Ovary (tissue), 9 donors: Measurements from ENCODE around the gene ERC1. TPM values are rescaled to one million over a fixed set of nuclear protein-coding genes. Genes with fewer than 3 reads are reported as not detected.

Experiments
- DNase-seq, 5 donors: peaks; one replicate each; pipeline ENCODE4 v3.0.0-alpha.2; 2019 to 2020
- H3K27ac ChIP-seq, 2 donors: fragments of 200-600 bp; one replicate each; pipeline versions ENCODE4 v1.5.1 to v1.8.0; 2019 to 2022
- H3K27me3 ChIP-seq: fragments of 200-600 bp; one replicate; pipeline ENCODE4 v1.8.0; 2022
- H3K36me3 ChIP-seq: fragments of 200-600 bp; sonication (generic); one replicate; pipeline ENCODE4 v1.5.1; 2019
- H3K4me1 ChIP-seq: one replicate; pipeline ENCODE4 v1.8.1; 2013; ENCODE audit warnings: mild to moderate bottlenecking, moderate library complexity; ENCODE audit not compliant: insufficient read depth
- H3K4me3 ChIP-seq: fragments of 200-600 bp; sonication (generic); one replicate; pipeline ENCODE4 v1.5.1; 2017
- H3K9me3 ChIP-seq, 2 donors: fragments of 200-600 bp in 1 of 2; sonication (generic) in 1 of 2; one replicate each; pipeline versions ENCODE4 v1.5.1 to v1.8.1; 2013 to 2019; ENCODE audit warnings: mild to moderate bottlenecking in 1 of 2, moderate library complexity in 1 of 2
- CTCF ChIP-seq, 3 donors: fragments of 450-650 bp in 2 of 3; fragments of 200-600 bp in 1 of 3; IDR thresholded peaks; one replicate each; pipeline versions ENCODE4 v1.5.1 to v1.8.0; 2016 to 2022; ENCODE audit warnings: antibody characterized with exemption in 3 of 3, mild to moderate bottlenecking in 1 of 3
- EP300 ChIP-seq: sonication (generic); formaldehyde crosslinking; IDR thresholded peaks from one replicate; pipeline ENCODE4 v1.6.1; 2017; ENCODE audit warnings: antibody characterized with exemption
- POLR2A ChIP-seq: fragments of 450-650 bp; IDR thresholded peaks from one replicate; pipeline ENCODE4 v1.6.1; 2017; ENCODE audit warnings: antibody characterized with exemption, mild to moderate bottlenecking, moderate library complexity
- WGBS, 3 donors: extraction: QIAGEN DNeasy Blood & Tissue Kit in 1 of 3; methylation state at CpG; one replicate each; pipeline versions ENCODE4 v1.1.5 to v1.1.7; 2013 to 2017; 5-methylcytosine and 5-hydroxymethylcytosine counted together
- intact Hi-C, 4 donors: fragments of 100-400 bp; cut with DNase I; formaldehyde crosslinking; loops; one replicate each; pipeline versions ENCODE4 v1.11.0 to v1.15.1; 2022 to 2023
- polyA plus RNA-seq, 2 donors: library from polyadenylated mRNA; stranded (reverse); fragments of 200-250 nt in 1 of 2; fragments of 350-450 nt in 1 of 2; fragmentation: Illumina TruSeq in 1 of 2; extraction: RNeasy Lipid Tissue Mini Kit (QIAGEN cat#74804) in 1 of 2; gene quantifications; one replicate each; pipeline ENCODE4 v1.2.3, GENCODE V29; 2013 to 2014
- total RNA-seq, 7 donors: library from RNA; depleted of rRNA in 2 of 7; stranded (reverse); fragments of >200 nt in 2 of 7; fragmentation: NEBNext Ultra II Directional in 3 of 7; extraction: Animal tissue kit (Norgen Biotek cat#: 25700) in 3 of 7; gene quantifications; one replicate each; pipeline versions ENCODE4 v1.1.0 to v1.2.4, GENCODE V29; 2016 to 2023
- donor health status: DM: no; HTN: no; CAD: no; lungs with moderate emphysema.
- donor health status: DM: no; HTN: no; CAD: no.
- donor health status: Bipolar disorder and iron deficiency.
- donor health status: DM: yes; HTN: yes; CAD: no.
- donor health status: DM: no; HTN: no; CAD: no.
- donor health status: DM: yes; HTN: yes; CAD: no.

ERC1 gene
- total and polyA plus RNA-seq, 9 donors = 10.4 to 65.2 (median 51.6) TPM

- H3K4me3 ChIP-seq = no peak overlapping the region
- no peak overlapping the region for H3K27ac ChIP-seq
- 78 to 97% (median 95%) methylated on average over 1 of the region's 1 CpG for WGBS, 3 donors
- TF ChIP-seq POLR2A = no peak
- TF ChIP-seq CTCF (IDR thresholded peaks at IDR 0.05) = no peak
- TF ChIP-seq EP300 = no peak
- no peaks in the 10 kb centered on the region for H3K36me3 ChIP-seq
- intact Hi-C loops = no loop called here
- H3K27me3 ChIP-seq = no peaks in the 10 kb centered on the region
- H3K9me3 ChIP-seq = no peaks in the 10 kb centered on the region
- DNase-seq = no peak
- peaks cover 6% of the 10 kb centered on the region for H3K4me1 ChIP-seq
Measured at GRCh38 chr12:1357711-1358110, 366.7 kb downstream of the ERC1 start.

- H3K36me3 ChIP-seq = no peaks in the 10 kb centered on the region
- TF ChIP-seq CTCF (IDR thresholded peaks at IDR 0.05) = no peak
- no peak for TF ChIP-seq EP300
- no peak for TF ChIP-seq POLR2A
- no peak overlapping the region for H3K27ac ChIP-seq
- WGBS, 3 donors = 85 to 88% (median 85%) methylated on average over 2 of the region's 2 CpGs
- peaks cover 4% of the 10 kb centered on the region for H3K4me1 ChIP-seq
- DNase-seq = no peak
- no peak overlapping the region for H3K4me3 ChIP-seq
- intact Hi-C loops = no loop called here
- no peaks in the 10 kb centered on the region for H3K9me3 ChIP-seq
- H3K27me3 ChIP-seq = no peaks in the 10 kb centered on the region
Measured at GRCh38 chr12:1360441-1361210, 369.6 kb downstream of the ERC1 start.

GRCh38 chr12:1362143-1362662 lies 371.2 kb downstream of the ERC1 start:
- Histone ChIP-seq H3K4me1 (no peaks in the 10 kb centered on the region), H3K27me3 (no peaks in the 10 kb centered on the region), H3K27ac (no peak overlapping the region), H3K36me3 (no peaks in the 10 kb centered on the region), H3K9me3 (no peaks in the 10 kb centered on the region), H3K4me3 (no peak overlapping the region)
- intact Hi-C loops = no loop called here
- no peak for DNase-seq
- WGBS, 3 donors = 86 to 89% (median 88%) methylated on average over 6 of the region's 6 CpGs
- TF ChIP-seq CTCF (IDR thresholded peaks at IDR 0.05) (no peak), POLR2A (no peak), EP300 (no peak)

GRCh38 chr12:1365703-1366102 lies 374.7 kb downstream of the ERC1 start:
- Histone ChIP-seq H3K4me3 (no peak overlapping the region), H3K9me3 (no peaks in the 10 kb centered on the region), H3K27ac (no peak overlapping the region), H3K4me1 (no peaks in the 10 kb centered on the region), H3K27me3 (no peaks in the 10 kb centered on the region), H3K36me3 (no peaks in the 10 kb centered on the region)
- 95 to 98% (median 97%) methylated on average over 1 of the region's 1 CpG for WGBS, 3 donors
- no peak for DNase-seq
- no peak for TF ChIP-seq EP300
- TF ChIP-seq CTCF (IDR thresholded peaks at IDR 0.05) = no peak
- TF ChIP-seq POLR2A = no peak
- intact Hi-C loops = no loop called here
